Measurements from ENCODE around the gene WDR5.
A peak's percentile ranks its signal among the peaks of the same experiment; 100 is the strongest.
"Not testable (repeated sequence)": the region's sequence is repeated elsewhere in the genome, so short reads cannot be mapped to it uniquely, and the experiment has no call there.

Gene WDR5

GRCh38 chr9:134135343-134136117, at the start of gene WDR5:
Gene WDR5, plus strand, starts transcription at chr9:134136082. Its CDS starts 3,796 bp downstream, at chr9:134139878.
- Mint-ChIP-seq H3K9me3 (no peaks in the 10 kb centered on the region), H3K4me1 (peaks cover 45% of the 10 kb centered on the region), H3K4me3 (peak within 1 kb of the TSS; percentile 88), H3K27ac (peak within 1 kb of the TSS; percentile 93), H3K36me3 (peaks cover 34% of the 10 kb centered on the region)
- DNase-seq (ENCODE audit: low spot score in 2 of 2) (peak; percentile 89 to 91), ATAC-seq (peak; percentile 86)

- DNase-seq (ENCODE audit: low spot score in 2 of 2): no peak
- no peak overlapping the region for H3K27ac Mint-ChIP-seq
- H3K36me3 Mint-ChIP-seq: no peaks in the 10 kb centered on the region
- H3K9me3 Mint-ChIP-seq: peaks cover 2% of the 10 kb centered on the region
- no peak for ATAC-seq
- H3K4me3 Mint-ChIP-seq: no peak overlapping the region
- H3K4me1 Mint-ChIP-seq: no peaks in the 10 kb centered on the region
Observed at GRCh38 chr9:134088063-134088725, 47.7 kb upstream of the WDR5 start.

- DNase-seq (ENCODE audit: low spot score in 2 of 2) (no peak), ATAC-seq (peak; percentile 32)
- H3K27ac Mint-ChIP-seq: no peak overlapping the region
- H3K4me3 Mint-ChIP-seq: no peak overlapping the region
- peaks cover 2% of the 10 kb centered on the region for H3K9me3 Mint-ChIP-seq
- no peaks in the 10 kb centered on the region for H3K36me3 Mint-ChIP-seq
- H3K4me1 Mint-ChIP-seq: no peaks in the 10 kb centered on the region
Observed at GRCh38 chr9:134089972-134090371, 45.9 kb upstream of the WDR5 start.

GRCh38 chr9:134099123-134099761, 36.6 kb upstream of the WDR5 start:
- Mint-ChIP-seq H3K9me3 (no peaks in the 10 kb centered on the region), H3K27ac (no peak overlapping the region), H3K4me1 (no peaks in the 10 kb centered on the region), H3K36me3 (no peaks in the 10 kb centered on the region), H3K4me3 (no peak overlapping the region)
- DNase-seq (ENCODE audit: low spot score in 2 of 2) (peak; percentile 36 to 74), ATAC-seq (peak; percentile 72)

GRCh38 chr9:134100040-134100439, 35.8 kb upstream of the WDR5 start:
- H3K36me3 Mint-ChIP-seq: no peaks in the 10 kb centered on the region
- no peak for DNase-seq (ENCODE audit: low spot score in 2 of 2)
- H3K4me3 Mint-ChIP-seq: no peak overlapping the region
- no peaks in the 10 kb centered on the region for H3K4me1 Mint-ChIP-seq
- ATAC-seq: no peak
- H3K27ac Mint-ChIP-seq: no peak overlapping the region
- H3K9me3 Mint-ChIP-seq: no peaks in the 10 kb centered on the region

- H3K27ac Mint-ChIP-seq: not testable (repeated sequence)
Observed at GRCh38 chr9:134101133-134101532, 34.7 kb upstream of the WDR5 start.

GRCh38 chr9:134101623-134102149, 34.2 kb upstream of the WDR5 start:
- Mint-ChIP-seq H3K36me3 (no peaks in the 10 kb centered on the region), H3K4me3 (no peak overlapping the region), H3K27ac (no peak overlapping the region), H3K4me1 (no peaks in the 10 kb centered on the region), H3K9me3 (no peaks in the 10 kb centered on the region)
- DNase-seq (ENCODE audit: low spot score in 2 of 2) (no peak), ATAC-seq (no peak)

More at GRCh38 chr9:134101133-134101532, 34.7 kb upstream of the WDR5 start:
- not testable (repeated sequence) for DNase-seq (ENCODE audit: low spot score in 2 of 2); H3K4me1 Mint-ChIP-seq; ATAC-seq; H3K4me3 Mint-ChIP-seq; H3K36me3 Mint-ChIP-seq; H3K9me3 Mint-ChIP-seq

- no peak overlapping the region for H3K27ac Mint-ChIP-seq
- ATAC-seq (no peak), DNase-seq (ENCODE audit: low spot score in 2 of 2) (no peak)
- H3K9me3 Mint-ChIP-seq: no peaks in the 10 kb centered on the region
- H3K4me3 Mint-ChIP-seq: no peak overlapping the region
- H3K4me1 Mint-ChIP-seq: no peaks in the 10 kb centered on the region
- no peaks in the 10 kb centered on the region for H3K36me3 Mint-ChIP-seq
Observed at GRCh38 chr9:134103391-134103998, 32.4 kb upstream of the WDR5 start.

GRCh38 chr9:134111064-134111463, 24.8 kb upstream of the WDR5 start:
- DNase-seq (ENCODE audit: low spot score in 2 of 2): no peak
- no peaks in the 10 kb centered on the region for H3K36me3 Mint-ChIP-seq
- H3K4me3 Mint-ChIP-seq: no peak overlapping the region
- ATAC-seq: no peak
- no peaks in the 10 kb centered on the region for H3K4me1 Mint-ChIP-seq
- no peaks in the 10 kb centered on the region for H3K9me3 Mint-ChIP-seq
- H3K27ac Mint-ChIP-seq: no peak overlapping the region

- Mint-ChIP-seq H3K9me3 (no peaks in the 10 kb centered on the region), H3K4me1 (no peaks in the 10 kb centered on the region), H3K4me3 (no peak overlapping the region), H3K36me3 (no peaks in the 10 kb centered on the region), H3K27ac (no peak overlapping the region)
- no peak for ATAC-seq
- DNase-seq (ENCODE audit: low spot score in 2 of 2): no peak
Observed at GRCh38 chr9:134112561-134112960, 23.3 kb upstream of the WDR5 start.

- not testable (repeated sequence) for H3K4me3 Mint-ChIP-seq; ATAC-seq; H3K27ac Mint-ChIP-seq; H3K9me3 Mint-ChIP-seq; H3K4me1 Mint-ChIP-seq; H3K36me3 Mint-ChIP-seq; DNase-seq (ENCODE audit: low spot score in 2 of 2)
Observed at GRCh38 chr9:134118972-134119371, 16.9 kb upstream of the WDR5 start.

GRCh38 chr9:134123764-134124128, 12.1 kb upstream of the WDR5 start:
- H3K36me3 Mint-ChIP-seq: no peaks in the 10 kb centered on the region

GRCh38 chr9:134125413-134126095, 10.3 kb upstream of the WDR5 start:
- DNase-seq (ENCODE audit: low spot score in 2 of 2): no peak
- Mint-ChIP-seq H3K4me1 (peaks cover 7% of the 10 kb centered on the region), H3K27ac (no peak overlapping the region), H3K4me3 (no peak overlapping the region), H3K36me3 (no peaks in the 10 kb centered on the region), H3K9me3 (no peaks in the 10 kb centered on the region)
- peak; percentile 25 for ATAC-seq

More at GRCh38 chr9:134123764-134124128, 12.1 kb upstream of the WDR5 start:
- H3K4me3 Mint-ChIP-seq: no peak overlapping the region
- H3K4me1 Mint-ChIP-seq: peaks cover 7% of the 10 kb centered on the region
- DNase-seq (ENCODE audit: low spot score in 2 of 2) (no peak), ATAC-seq (no peak)
- no peaks in the 10 kb centered on the region for H3K9me3 Mint-ChIP-seq
- no peak overlapping the region for H3K27ac Mint-ChIP-seq

- H3K27ac Mint-ChIP-seq: no peak overlapping the region
- ATAC-seq: no peak
- H3K4me1 Mint-ChIP-seq: peaks cover 7% of the 10 kb centered on the region
- no peaks in the 10 kb centered on the region for H3K36me3 Mint-ChIP-seq
- no peak overlapping the region for H3K4me3 Mint-ChIP-seq
- no peak for DNase-seq (ENCODE audit: low spot score in 2 of 2)
- no peaks in the 10 kb centered on the region for H3K9me3 Mint-ChIP-seq
Observed at GRCh38 chr9:134126373-134126772, 9.5 kb upstream of the WDR5 start.

All from stimulated activated effector memory CD8-positive, alpha-beta T cell treated with anti-CD3 and anti-CD28 coated beads, Interleukin-12 subunit alpha, Interleukin-12 subunit beta, amount 100 ng/mL, for 72 hours (primary cell).